HCT116 (cell line): ENCODE results near the gene HES1.

Source experiments
- CTCF ChIP-seq, 3 experiments: fragments of 200-600 bp in 1 of 3; sonication (generic) in 1 of 3; IDR thresholded peaks in 2 of 3; conservative IDR thresholded peaks in 1 of 3; 2 replicates each; pipeline ENCODE4 v1.5.1; 2012 to 2017; ENCODE audit warnings: low read depth in 2 of 3, low read length in 2 of 3, antibody characterized with exemption in 1 of 3, borderline replicate concordance in 1 of 3, control low read depth in 1 of 3, mild to moderate bottlenecking in 1 of 3, mixed read lengths in 1 of 3, mixed run types in 1 of 3, moderate library complexity in 1 of 3; ENCODE audit not compliant: insufficient read depth in 1 of 3
- EZH2phosphoT487 ChIP-seq: fragments of 200-600 bp; IDR thresholded peaks from 2 replicates; pipeline ENCODE4 v1.6.1; 2018; ENCODE audit warnings: antibody characterized with exemption, borderline replicate concordance
- JUND ChIP-seq: IDR thresholded peaks from 2 replicates; pipeline ENCODE4 v1.6.1; 2012
- POLR2AphosphoS5 ChIP-seq: IDR thresholded peaks from 2 replicates; pipeline ENCODE4 v1.6.1; 2011; ENCODE audit warnings: mild to moderate bottlenecking, low read depth, low read length, moderate library complexity
- SIN3A ChIP-seq: IDR thresholded peaks from 2 replicates; pipeline ENCODE4 v1.6.1; 2012; ENCODE audit warnings: low read depth
- SP1 ChIP-seq: IDR thresholded peaks from 2 replicates; pipeline ENCODE4 v1.6.1; 2012; ENCODE audit warnings: low read depth
- ZBTB33 ChIP-seq: IDR thresholded peaks from 2 replicates; pipeline ENCODE4 v1.6.1; 2011; ENCODE audit warnings: mild to moderate bottlenecking, low read length, moderate library complexity; ENCODE audit not compliant: insufficient replicate concordance; ENCODE audit errors: extremely low read depth

- TF ChIP-seq SIN3A, result no peak
- no peak for TF ChIP-seq CTCF (IDR thresholded peaks at IDR 0.05 in 2 of 3, conservative IDR thresholded peaks at IDR 0.05 in 1 of 3; ENCODE audit: borderline replicate concordance in 1 of 3, insufficient read depth in 1 of 3, low read depth in 2 of 3, low read length in 2 of 3)
- no peak for TF ChIP-seq POLR2AphosphoS5
- no peak for TF ChIP-seq JUND
- no peak for TF ChIP-seq ZBTB33
- no peak for TF ChIP-seq SP1
- TF ChIP-seq EZH2phosphoT487, result no peak
These were observed 26.6 kb upstream of the HES1 start for GRCh38 chr3:194109192-194109863.
